ENCODE measurements around the gene CASKIN2.

Gene CASKIN2

DNA sequence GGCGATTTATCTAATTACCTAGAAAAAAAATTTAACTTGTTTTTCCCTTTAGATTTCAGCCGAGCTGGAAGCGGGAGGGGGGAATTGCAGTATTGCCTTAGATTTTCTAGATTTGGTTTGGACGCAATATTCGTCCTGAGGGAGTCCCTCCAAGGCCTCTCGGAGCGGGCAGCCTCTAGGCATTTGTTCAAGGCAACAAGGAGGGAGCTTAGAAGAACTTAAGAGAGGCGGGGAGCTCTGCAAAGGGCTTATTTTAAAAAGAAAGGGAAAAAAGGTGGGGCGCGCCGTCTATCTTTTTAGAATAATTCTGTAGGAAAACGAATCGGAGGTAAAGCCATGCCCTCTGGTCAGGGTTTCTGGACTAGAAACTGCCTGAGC, 59.3 kb downstream of the CASKIN2 start:
- TF ChIP-seq ZNF274 (IDR thresholded peaks at IDR 0.05; ENCODE audit: low read depth, low read length): no peak
- peak overlapping the region; percentile 48; the same call in 1 of the 2 replicates for H3K4me3 ChIP-seq (ENCODE audit: low read length)

DNA sequence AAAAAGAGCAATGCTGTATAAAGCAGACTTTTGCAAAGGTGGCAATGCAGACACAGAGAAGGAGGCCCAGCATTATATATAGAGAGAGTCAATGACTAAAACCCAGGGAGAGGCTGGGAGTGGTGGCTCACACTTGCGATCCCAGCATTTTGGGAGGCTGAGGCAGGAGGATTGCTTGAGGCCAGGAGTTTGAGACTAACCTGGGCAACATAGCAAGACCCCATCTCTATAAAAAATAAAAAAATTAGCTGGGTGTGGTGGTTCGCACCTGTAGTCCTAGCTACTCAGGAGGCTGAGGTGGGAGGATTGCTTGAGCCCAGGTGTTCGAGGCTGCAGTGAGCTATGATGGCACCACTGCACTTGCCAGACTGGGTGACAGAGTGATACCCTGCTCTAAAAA, 60.7 kb downstream of the CASKIN2 start:
- peak overlapping the region; percentile 13; the same call in 1 of the 2 replicates for H3K4me3 ChIP-seq (ENCODE audit: low read length)

DNA sequence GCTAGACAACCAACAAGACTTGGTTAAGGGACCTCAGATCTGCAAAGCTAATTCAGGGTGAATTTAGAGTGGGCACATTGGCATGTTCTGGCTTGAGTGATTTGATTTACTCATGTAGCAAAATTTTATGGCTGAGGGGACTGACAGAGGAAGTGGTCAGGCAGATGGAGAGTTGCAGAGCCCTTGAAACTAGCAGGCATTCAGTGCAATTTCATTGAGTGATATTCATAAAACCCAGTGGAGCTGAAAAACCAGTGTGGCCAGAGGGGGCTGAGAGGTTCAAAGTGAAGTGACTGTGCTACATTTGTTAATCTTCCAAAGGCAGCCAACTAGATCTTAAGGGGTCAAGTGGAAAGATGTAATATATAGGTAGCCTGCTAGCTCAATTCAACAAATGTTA, 61.1 kb downstream of the CASKIN2 start:
- no peak for TF ChIP-seq ZNF274 (IDR thresholded peaks at IDR 0.05; ENCODE audit: low read depth, low read length)
- H3K4me3 ChIP-seq (ENCODE audit: low read length): peak overlapping the region; percentile 13; the same call in 1 of the 2 replicates

DNA sequence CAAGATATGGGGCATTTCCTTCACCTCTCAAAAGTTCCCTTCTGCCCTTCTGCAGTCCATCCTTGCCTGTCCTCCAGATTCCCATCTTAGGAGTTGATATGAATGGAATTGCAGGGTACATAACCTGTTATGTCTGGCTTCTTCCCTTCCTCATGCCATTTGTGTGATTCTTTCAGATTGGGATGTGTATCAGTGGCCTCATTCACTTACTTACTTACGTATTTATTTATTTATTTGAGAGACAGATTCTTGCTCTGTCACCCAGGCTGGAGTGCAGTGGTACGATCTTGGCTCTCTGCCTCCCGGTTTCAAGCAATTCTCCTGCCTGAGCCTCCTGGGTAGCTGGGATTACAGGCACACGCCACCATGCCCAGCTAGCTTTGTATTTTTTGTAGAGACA, 65.1 kb downstream of the CASKIN2 start:
- no peak overlapping the region for H3K4me3 ChIP-seq (ENCODE audit: low read length)
- TF ChIP-seq ZNF274 (IDR thresholded peaks at IDR 0.05; ENCODE audit: low read depth, low read length): no peak
